Right lobe of liver (tissue), 4 donors: Measurements from ENCODE around the gene TNFSF8.

Experiments
- CTCF ChIP-seq, 4 donors: fragments of 200-600 bp in 3 of 4; fragments of 450-650 bp in 1 of 4; IDR thresholded peaks; one replicate each; pipeline versions ENCODE4 v1.5.1 to v1.8.0; 2016 to 2022; ENCODE audit warnings: antibody characterized with exemption in 4 of 4, mild to moderate bottlenecking in 2 of 4
- POLR2A ChIP-seq: fragments of 450-650 bp; IDR thresholded peaks from one replicate; pipeline ENCODE4 v1.6.1; 2017; ENCODE audit warnings: antibody characterized with exemption, mild to moderate bottlenecking
- donor health status: DM: no; HTN: no; CAD: no.
- donor health status: DM: no; HTN: no; CAD: no.
- donor health status: DM: no; HTN: yes; CAD: no.

GRCh38 chr9:114906922-114907571, 23.3 kb downstream of the TNFSF8 start:
- TF ChIP-seq CTCF (IDR thresholded peaks at IDR 0.05) (peak; percentile 57 to 71 (median 62)), POLR2A (no peak)
